B cell (primary cell): ENCODE measurements around the gene ZNF524. TPM values are rescaled to one million over a fixed set of nuclear protein-coding genes. Genes with fewer than 3 reads are reported as not detected.
"Not testable (repeated sequence)": the region's sequence is repeated elsewhere in the genome, so short reads cannot be mapped to it uniquely, and the experiment has no call there.

Experiments
- ATAC-seq: fragments of 200-7000 bp; cut with Tn5 transposase; one replicate; pipeline ENCODE4 v1.10.0; 2021; ENCODE audit warnings: low read depth, mild to moderate bottlenecking, moderate number of reproducible peaks, moderate library complexity
- CTCF ChIA-PET: fragments of 350-600 bp; sonication (Branson Sonifier 250); formaldehyde crosslinking; loops from one replicate; lab custom pipeline; 2021; ENCODE audit warnings: antibody characterized with exemption, inconsistent platforms; lab: Charles Lee
- POLR2A ChIA-PET: fragments of 350-600 bp; sonication (Branson Sonifier 250); formaldehyde crosslinking; loops from one replicate; lab custom pipeline; 2021; ENCODE audit warnings: antibody characterized with exemption; lab: Charles Lee
- DNase-seq: peaks from one replicate; pipeline ENCODE4 v3.0.0; 2013
- H2AFZ ChIP-seq: 2 replicates; pipeline ENCODE4 v1.6.1; 2012; ENCODE audit warnings: mild to moderate bottlenecking, low read depth, low read length; ENCODE audit not compliant: insufficient read depth, poor library complexity, severe bottlenecking
- H3K27ac ChIP-seq, 2 donors: 1 replicate in 1 of 2; 2 replicates in 1 of 2; pipeline ENCODE4 v1.5.1; 2012 to 2013; ENCODE audit warnings: low read length in 2 of 2, mild to moderate bottlenecking in 2 of 2, moderate library complexity in 1 of 2
- H3K27me3 ChIP-seq, 4 experiments: fragments of 200-600 bp in 1 of 4; sonication (generic) in 1 of 4; replicated peaks in 1 of 4; 1 replicate in 2 of 4; 2 replicates in 2 of 4; pipeline versions ENCODE4 v1.6.1 to v1.7.0; 2013 to 2016; ENCODE audit warnings: low read length in 3 of 4, mild to moderate bottlenecking in 2 of 4, mixed read lengths in 1 of 4, moderate library complexity in 1 of 4; ENCODE audit not compliant: insufficient read depth in 4 of 4, control insufficient read depth in 3 of 4; ENCODE audit errors: control extremely low read depth in 1 of 4
- H3K36me3 ChIP-seq, 2 experiments: replicated peaks in 1 of 2; 1 replicate in 1 of 2; 2 replicates in 1 of 2; pipeline versions ENCODE4 v1.6.1 to v1.7.1; 2013; ENCODE audit warnings: low read length in 1 of 2; ENCODE audit not compliant: insufficient read depth in 2 of 2, control insufficient read depth in 1 of 2; ENCODE audit errors: control extremely low read depth in 1 of 2, extremely low read depth in 1 of 2
- H3K4me1 ChIP-seq, 2 donors: fragments of 200-600 bp in 1 of 2; sonication (generic) in 1 of 2; 1 replicate in 1 of 2; 2 replicates in 1 of 2; pipeline versions ENCODE4 v1.5.1 to v1.6.1; 2013 to 2017; ENCODE audit warnings: low read length in 2 of 2; ENCODE audit not compliant: control insufficient read depth in 2 of 2, insufficient read depth in 2 of 2
- H3K4me2 ChIP-seq: replicated peaks from 2 replicates; pipeline ENCODE3; 2012; ENCODE audit warnings: mild to moderate bottlenecking, low read depth, low read length; ENCODE audit not compliant: poor library complexity, severe bottlenecking
- H3K4me3 ChIP-seq, 5 experiments: fragments of 200-600 bp in 1 of 5; sonication (generic) in 1 of 5; 1 replicate in 3 of 5; 2 replicates in 2 of 5; pipeline versions ENCODE4 v1.5.1 to v1.7.0; 2011 to 2016; ENCODE audit warnings: low read length in 4 of 5, mild to moderate bottlenecking in 4 of 5, low read depth in 2 of 5, control low read depth in 1 of 5, moderate library complexity in 1 of 5; ENCODE audit not compliant: insufficient read depth in 1 of 5; ENCODE audit errors: control extremely low read depth in 1 of 5, extremely low read depth in 1 of 5
- H3K79me2 ChIP-seq: fragments of 200-600 bp; sonication (generic); one replicate; pipeline ENCODE4 v1.6.0; 2016; ENCODE audit warnings: low read length; ENCODE audit not compliant: control insufficient read depth, insufficient read depth
- H3K9ac ChIP-seq: fragments of 200-600 bp; sonication (generic); 2 replicates; pipeline ENCODE4 v1.6.1; 2017; ENCODE audit warnings: mild to moderate bottlenecking, low read length, moderate library complexity
- H3K9me3 ChIP-seq, 3 donors: one replicate each; pipeline versions ENCODE4 v1.6.1 to v1.7.1; 2013; ENCODE audit warnings: low read length in 2 of 3; ENCODE audit not compliant: control insufficient read depth in 2 of 3, insufficient read depth in 1 of 3; ENCODE audit errors: control extremely low read depth in 1 of 3
- H4K20me1 ChIP-seq: 2 replicates; pipeline ENCODE4 v1.6.0; 2012; ENCODE audit warnings: mild to moderate bottlenecking, low read length; ENCODE audit not compliant: insufficient read depth, control insufficient read depth, poor library complexity, severe bottlenecking
- H3K27ac Mint-ChIP-seq: one replicate; pipeline ENCODE4 v1.8.0; 2021; ENCODE audit warnings: mixed read lengths
- H3K27me3 Mint-ChIP-seq: one replicate; pipeline ENCODE4 v1.8.0; 2021; ENCODE audit warnings: mixed read lengths
- H3K4me1 Mint-ChIP-seq: one replicate; pipeline ENCODE4 v1.8.0; 2021; ENCODE audit warnings: mixed read lengths
- H3K4me3 Mint-ChIP-seq: one replicate; pipeline ENCODE4 v1.8.0; 2021; ENCODE audit warnings: mixed read lengths
- H3K9me3 Mint-ChIP-seq: one replicate; pipeline ENCODE4 v1.8.0; 2022; ENCODE audit warnings: mixed read lengths; ENCODE audit not compliant: insufficient read depth
- CTCF ChIP-seq: fragments of 200-600 bp; IDR thresholded peaks from one replicate; pipeline ENCODE4 v1.8.0; 2022; ENCODE audit warnings: antibody characterized with exemption, mild to moderate bottlenecking
- EZH2 ChIP-seq: IDR thresholded peaks from 2 replicates; pipeline ENCODE4 v1.6.1; 2012; ENCODE audit warnings: borderline replicate concordance, low read depth, mild to moderate bottlenecking, moderate library complexity, low read length; ENCODE audit not compliant: insufficient read depth, poor library complexity, severe bottlenecking
- WGBS: methylation state at CpG from one replicate; pipeline ENCODE4 v1.1.5; 2013; ENCODE audit warnings: missing lambda C conversion rate; ENCODE audit not compliant: insufficient coverage; 5-methylcytosine and 5-hydroxymethylcytosine counted together
- intact Hi-C: fragments of 100-400 bp; cut with micrococcal nuclease; formaldehyde crosslinking; loops from one replicate; pipeline ENCODE4 v1.10.0; 2022
- polyA plus RNA-seq: library from polyadenylated mRNA; depleted of rRNA; stranded (reverse); fragments of >200 nt; gene quantifications from 2 replicates; pipeline ENCODE4 v1.2.3, GENCODE V29; 2012
- total RNA-seq, 2 donors: library from RNA; stranded (reverse); fragments of 120-200 nt in 1 of 2; gene quantifications; 1 replicate in 1 of 2; 2 replicates in 1 of 2; pipeline versions ENCODE4 v1.2.3 to v1.2.4, GENCODE V29; 2013 to 2022

Gene ZNF524
- total and polyA plus RNA-seq, 2 donors (not counting 1 experiment from before 2014, with no cell fraction given) = 23.8 to 27.4 TPM

DNA sequence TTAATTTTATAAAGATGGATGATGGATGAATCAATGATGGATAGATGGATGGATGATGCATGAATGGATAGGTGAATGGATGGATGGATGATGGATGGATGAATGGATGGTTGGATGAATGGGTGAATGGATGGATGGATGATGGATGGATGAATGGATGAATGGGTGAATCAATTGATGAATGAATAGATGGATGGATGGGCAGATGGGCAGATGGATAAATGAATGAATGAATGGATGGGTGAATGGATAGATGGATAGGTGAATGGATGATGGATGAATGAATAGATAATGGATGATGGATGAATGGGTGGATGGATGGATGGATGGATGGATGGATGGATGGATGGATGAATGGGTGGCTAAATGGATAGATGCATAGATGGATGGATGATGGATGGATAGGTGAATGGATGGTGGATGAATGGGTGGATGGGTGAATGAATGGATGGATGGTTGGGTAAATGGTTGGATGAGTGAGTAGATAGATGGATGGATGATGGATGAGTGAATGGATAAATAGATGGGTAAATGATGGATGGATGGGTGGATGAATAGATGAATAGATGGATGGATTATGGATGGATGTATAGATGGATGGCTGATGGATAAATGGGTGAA, 32.3 kb upstream of the ZNF524 start:
- no peak for ATAC-seq
- H3K4me3 ChIP-seq = no peak overlapping the region
- DNase-seq = no peak
- Mint-ChIP-seq H3K9me3 (no peaks in the 10 kb centered on the region), H3K4me1 (no peaks in the 10 kb centered on the region), H3K27me3 (peaks cover 15% of the 10 kb centered on the region), H3K4me3 (no peak overlapping the region), H3K27ac (no peak overlapping the region)
- intact Hi-C loops = no loop called here
- H3K27me3 ChIP-seq = peaks cover 0 to 16% (median 0%) of the 10 kb centered on the region in 4 experiments
- TF ChIP-seq CTCF = no peak
- no peak for TF ChIP-seq EZH2
- no peaks in the 10 kb centered on the region for H3K79me2 ChIP-seq
- no peaks in the 10 kb centered on the region for H3K4me1 ChIP-seq
- H3K9me3 ChIP-seq = peaks cover 0 to 5% (median 0%) of the 10 kb centered on the region in 3 donors
- ChIA-PET CTCF (interaction anchor here (0.8 kb wide), 1 partner anchor 64 kb away, joined by 3 read pairs; no protein-coding TSS in a partner anchor), POLR2A (no interaction called here)
- no peaks in the 10 kb centered on the region for H3K36me3 ChIP-seq
- H3K9ac ChIP-seq = no peak overlapping the region
- no peaks in the 10 kb centered on the region for H4K20me1 ChIP-seq
- H3K4me2 ChIP-seq = no peak overlapping the region
- H2AFZ ChIP-seq = no peak overlapping the region
- no peak overlapping the region for H3K27ac ChIP-seq

DNA sequence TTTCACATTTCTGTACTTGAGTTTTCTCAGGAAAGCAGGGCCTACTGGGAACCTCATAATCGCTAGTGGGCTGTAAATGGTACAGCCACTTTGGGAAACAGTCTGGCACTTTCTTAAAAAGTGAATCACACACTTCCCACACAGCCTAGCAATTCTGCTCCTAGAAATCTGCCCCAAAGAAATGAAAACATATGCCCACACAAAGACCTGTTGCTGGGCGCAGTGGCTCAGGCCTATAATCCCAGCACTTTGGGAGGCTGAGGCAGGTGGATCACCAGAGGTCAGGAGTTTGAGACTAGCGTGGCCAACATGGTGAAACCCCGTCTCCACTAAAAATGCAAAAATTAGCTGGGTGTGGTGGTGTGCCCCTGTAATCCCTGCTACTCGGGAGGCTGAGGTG, 30.6 kb upstream of the ZNF524 start:
- ATAC-seq, intact Hi-C loops, H3K4me3 ChIP-seq, DNase-seq, H3K4me2 ChIP-seq, H3K9me3 Mint-ChIP-seq, H3K4me3 Mint-ChIP-seq, H3K36me3 ChIP-seq, H2AFZ ChIP-seq, H3K79me2 ChIP-seq, H3K9me3 ChIP-seq, H3K9ac ChIP-seq, POLR2A ChIA-PET, H3K27ac ChIP-seq, H3K4me1 Mint-ChIP-seq, H4K20me1 ChIP-seq, H3K27ac Mint-ChIP-seq, H3K4me1 ChIP-seq: not testable (repeated sequence)
- WGBS = 95% methylated on average over 4 of the region's 5 CpGs
- H3K27me3 ChIP-seq = peaks cover 0 to 12% (median 0%) of the 10 kb centered on the region in 4 experiments
- peaks cover 10% of the 10 kb centered on the region for H3K27me3 Mint-ChIP-seq
- CTCF ChIA-PET = interaction anchor here (1.2 to 1.7 kb wide), 2 partner anchors 63 to 65 kb away, joined by 3 read pairs; no protein-coding TSS in a partner anchor

DNA sequence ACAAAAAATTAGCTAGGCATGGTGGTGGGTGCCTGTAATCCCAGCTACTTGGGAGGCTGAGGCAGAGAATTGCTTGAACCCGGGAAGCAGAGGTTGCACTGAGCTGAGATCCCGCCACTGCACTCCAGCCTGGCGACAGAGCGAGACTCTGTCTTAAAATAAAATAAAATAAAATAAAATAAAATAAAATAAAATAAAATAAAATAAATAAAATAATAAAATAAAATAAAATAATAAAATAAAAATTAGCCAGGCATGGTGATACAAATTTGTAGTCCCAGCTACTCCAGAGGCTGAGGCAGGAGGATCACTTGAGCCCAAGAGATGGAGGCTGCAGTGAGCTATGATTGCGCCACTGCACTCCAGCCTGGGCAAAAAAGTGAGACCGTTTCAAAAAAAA, 26.2 kb upstream of the ZNF524 start:
- intact Hi-C loops = not testable (repeated sequence)
- WGBS = no CpG with 5 or more reads among the region's 6 CpGs

More for the DNA sequence above, 26.2 kb upstream of the ZNF524 start:
- H3K27me3 Mint-ChIP-seq, H3K4me2 ChIP-seq, POLR2A ChIA-PET, H3K4me3 ChIP-seq, ATAC-seq, H3K4me1 ChIP-seq, H4K20me1 ChIP-seq, H3K9ac ChIP-seq, H3K27ac ChIP-seq, H2AFZ ChIP-seq, H3K4me1 Mint-ChIP-seq, H3K36me3 ChIP-seq, H3K9me3 Mint-ChIP-seq, H3K27ac Mint-ChIP-seq, DNase-seq, H3K79me2 ChIP-seq, CTCF ChIA-PET, H3K4me3 Mint-ChIP-seq, H3K27me3 ChIP-seq: not testable (repeated sequence)
- H3K9me3 ChIP-seq = peaks cover 0 to 12% (median 0%) of the 10 kb centered on the region in 3 donors
